Measurements from ENCODE around the gene HLCS.

The HLCS gene

DNA sequence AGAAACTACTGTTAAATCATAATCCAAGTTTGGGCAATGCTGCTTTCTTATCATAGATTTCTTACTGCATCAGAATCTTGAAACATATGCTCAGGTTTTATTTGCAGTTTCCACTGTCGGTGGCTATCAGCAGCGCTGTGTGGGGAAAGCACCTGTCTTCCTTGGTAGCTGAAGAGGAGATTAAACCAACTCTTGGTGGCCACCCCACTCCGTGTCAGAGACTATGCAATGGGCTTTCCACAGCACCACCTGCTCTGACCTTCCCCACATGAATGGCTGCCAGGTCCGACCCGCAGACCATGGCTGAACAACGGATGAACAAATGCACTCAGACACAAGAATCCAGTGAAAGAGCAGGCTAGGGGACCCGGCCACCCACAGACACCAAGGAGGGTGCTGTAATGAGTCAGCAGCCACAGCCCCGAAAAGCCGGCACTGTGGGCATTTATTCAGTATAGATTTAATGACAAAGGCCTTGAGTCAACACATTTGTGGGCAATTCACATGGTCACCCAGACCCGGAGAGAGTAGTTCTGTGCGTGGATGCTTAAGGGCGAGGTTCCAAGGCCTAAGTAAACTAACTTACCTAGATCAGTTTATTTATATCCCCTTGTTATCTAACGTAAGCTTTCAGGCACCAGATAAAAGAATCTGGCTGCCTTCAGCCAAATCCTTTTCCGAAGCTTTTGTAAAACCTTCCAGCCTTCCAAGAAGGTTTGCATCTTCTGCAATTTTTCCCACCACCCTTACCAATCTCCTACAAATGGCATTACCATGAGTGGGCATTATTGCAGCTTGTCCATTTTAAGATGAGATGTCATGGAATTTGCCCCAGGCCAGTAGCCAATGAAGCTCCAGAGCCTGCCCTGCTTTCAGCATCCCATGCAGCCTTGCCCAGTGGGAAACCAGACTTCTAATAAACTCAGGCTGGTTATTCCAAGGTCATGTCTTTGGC lies 82.7 kb downstream of the HLCS start:
- DNase-seq (ENCODE audit: low read depth in 2 of 2), result no peak

DNA sequence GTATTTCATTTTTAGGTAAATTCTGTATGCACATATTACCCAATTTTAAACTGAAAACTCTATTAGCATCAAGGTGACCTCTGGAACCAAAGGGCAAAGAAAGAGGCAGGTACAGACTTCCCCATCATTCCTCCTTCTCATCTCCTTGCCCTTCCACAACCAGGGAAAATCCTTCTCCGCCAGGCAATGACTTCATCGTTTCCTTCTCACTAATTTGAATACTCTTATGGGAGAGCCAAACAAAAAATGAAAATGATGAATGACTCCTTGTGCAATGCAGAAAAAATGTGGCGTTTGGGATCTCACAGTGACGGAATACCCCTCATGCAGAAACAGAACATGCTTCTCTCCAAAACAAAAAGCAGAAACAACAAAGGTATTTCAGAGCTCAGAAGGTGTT lies 83.7 kb downstream of the HLCS start:
- DNase-seq (ENCODE audit: low read depth in 2 of 2), result no peak

DNA sequence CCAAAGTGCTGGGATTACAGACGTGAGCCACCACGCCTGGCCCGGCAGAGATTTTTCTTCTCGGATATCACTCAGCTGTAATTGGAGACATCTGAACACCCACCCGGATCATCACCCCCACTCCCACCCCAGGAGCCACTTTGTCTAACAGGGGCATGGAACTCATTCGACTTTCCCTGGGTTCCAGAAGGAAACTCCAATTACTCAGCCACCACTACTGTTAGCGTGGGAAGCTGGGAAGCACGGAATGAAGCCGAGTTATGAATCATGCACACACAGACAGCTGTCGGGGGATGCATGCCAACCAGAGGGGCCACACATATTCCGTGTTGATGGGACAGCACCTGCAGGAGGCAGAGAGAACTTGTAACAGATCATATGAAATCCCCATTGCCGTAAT lies 85.2 kb downstream of the HLCS start:
- DNase-seq (ENCODE audit: low read depth in 2 of 2), result no peak

DNA sequence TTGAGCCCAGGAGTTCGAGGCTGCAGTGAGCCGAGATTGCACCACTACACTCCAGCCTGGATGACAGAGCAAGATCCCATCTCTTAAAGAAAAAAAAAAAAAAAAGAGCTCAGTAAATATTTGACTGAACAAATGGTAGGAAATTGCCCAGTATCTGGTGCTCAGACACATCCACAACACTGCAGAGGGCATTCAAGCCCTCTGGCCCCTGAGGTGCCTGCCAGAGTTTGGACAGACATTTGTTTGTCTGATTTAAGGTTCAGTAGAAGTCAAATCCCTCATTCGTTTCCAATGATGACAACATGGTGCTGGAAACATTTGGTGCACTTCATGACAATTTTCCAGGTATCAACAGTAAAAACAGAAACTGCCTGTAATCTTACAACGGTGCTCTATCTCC lies 86.6 kb downstream of the HLCS start:
- DNase-seq (ENCODE audit: low read depth in 2 of 2), result no peak

DNA sequence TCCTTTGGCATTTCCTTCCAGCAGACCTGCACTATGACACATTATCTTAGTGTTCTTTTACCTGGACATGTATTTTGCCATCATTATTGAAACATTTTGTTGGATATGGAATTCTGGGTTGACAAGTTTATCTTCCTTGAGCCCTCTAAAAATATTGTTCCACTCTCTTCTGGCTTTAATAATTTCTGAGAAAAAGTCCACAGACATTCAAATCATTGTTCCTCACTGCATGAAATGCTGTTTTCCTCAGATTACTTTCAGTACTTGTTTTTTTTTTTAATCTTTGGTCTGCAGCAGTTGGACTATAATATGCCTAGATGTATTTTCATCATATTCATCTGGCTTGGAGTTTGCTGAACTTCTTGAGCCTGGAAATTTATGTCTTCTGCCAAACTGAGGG lies 88.7 kb downstream of the HLCS start:
- no peak for DNase-seq (ENCODE audit: low read depth in 2 of 2)

DNA sequence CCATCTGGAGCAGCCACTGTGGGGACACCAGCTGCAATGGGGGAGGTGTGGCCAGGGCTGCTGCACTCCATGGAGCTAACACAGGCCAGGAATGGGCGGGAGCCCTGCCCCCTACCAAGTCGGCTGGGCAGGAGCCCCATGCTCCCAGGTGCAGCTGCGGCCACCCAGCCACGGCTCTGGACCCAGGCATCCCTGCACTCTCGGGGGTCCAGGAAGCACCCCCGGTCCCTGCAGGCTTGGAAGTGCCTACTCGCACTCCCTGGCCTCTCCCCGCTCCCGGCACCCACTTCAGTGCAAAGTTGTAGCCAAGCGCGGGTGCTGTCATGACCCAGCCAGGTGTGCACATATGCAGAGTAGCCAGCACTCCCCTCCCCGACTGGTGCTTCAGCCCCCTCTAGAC lies 91.8 kb downstream of the HLCS start:
- DNase-seq (ENCODE audit: low read depth in 2 of 2), result no peak

DNA sequence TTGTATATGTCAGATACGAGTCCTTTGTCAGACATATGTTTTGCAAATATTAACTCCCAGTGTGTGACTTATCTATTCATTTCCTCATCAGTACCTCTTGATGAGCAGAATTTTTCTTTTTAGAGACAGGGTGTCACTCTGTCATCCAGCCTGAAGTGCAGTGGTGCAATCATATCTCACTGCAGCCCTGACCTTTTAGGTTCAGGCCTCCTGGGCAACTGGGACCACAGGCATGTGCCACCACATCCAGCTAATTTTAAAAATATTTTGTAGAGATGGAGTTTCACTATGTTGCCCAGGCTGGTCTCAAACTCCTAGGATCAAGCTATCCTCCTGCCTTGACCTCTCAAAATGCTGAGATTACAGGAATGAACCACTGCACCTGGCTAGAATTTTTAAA lies 93.0 kb downstream of the HLCS start:
- no peak for DNase-seq (ENCODE audit: low read depth in 2 of 2)

DNA sequence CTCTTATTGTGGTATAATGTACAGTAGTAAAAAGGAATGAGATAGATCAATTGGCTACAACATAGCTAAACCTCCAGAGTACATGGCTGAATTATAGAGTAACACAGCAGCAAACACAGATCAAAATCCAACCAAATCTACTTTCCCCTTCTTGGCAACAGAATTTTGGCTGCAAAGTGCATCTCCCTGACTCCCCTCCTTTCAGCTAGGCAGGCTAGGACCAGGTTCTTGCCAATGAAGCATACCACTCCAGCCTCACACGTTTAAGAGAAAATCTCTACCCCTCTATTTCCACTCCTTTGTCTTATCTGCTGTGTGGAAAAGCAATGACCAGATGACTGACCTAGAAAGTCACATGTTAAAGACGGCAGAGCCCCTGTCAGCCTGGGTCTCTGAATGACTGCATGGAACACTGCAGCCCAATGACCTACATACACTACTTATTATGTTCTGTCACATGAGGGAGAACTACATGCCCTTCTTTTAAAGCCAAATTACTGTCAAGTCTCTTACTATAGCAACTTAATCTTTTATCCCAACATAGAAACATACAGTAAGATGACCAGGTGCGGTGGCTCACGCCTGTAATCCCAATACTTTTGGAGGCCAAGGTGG lies 99.1 kb downstream of the HLCS start:
- no peak for DNase-seq (ENCODE audit: low read depth in 2 of 2)

DNA sequence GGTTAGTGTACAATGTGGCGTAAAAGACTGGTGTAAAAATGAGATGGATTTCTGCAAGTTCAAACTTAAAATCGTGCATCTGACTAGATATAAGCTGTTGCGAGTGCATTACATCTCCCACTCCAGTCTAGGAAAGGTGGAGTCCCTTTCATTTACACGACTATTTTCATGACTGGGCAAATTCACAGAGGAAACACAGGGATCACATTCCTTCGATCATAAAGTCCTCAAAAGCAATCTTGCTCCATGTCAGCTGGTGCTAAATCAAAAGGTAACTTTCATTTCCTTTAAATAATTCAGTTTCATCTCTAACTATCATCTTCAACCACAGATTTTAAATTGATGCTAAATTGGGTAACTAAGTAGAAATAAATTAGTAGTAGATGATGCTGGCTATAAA lies 100.0 kb downstream of the HLCS start:
- DNase-seq (ENCODE audit: low read depth in 2 of 2), result no peak

DNA sequence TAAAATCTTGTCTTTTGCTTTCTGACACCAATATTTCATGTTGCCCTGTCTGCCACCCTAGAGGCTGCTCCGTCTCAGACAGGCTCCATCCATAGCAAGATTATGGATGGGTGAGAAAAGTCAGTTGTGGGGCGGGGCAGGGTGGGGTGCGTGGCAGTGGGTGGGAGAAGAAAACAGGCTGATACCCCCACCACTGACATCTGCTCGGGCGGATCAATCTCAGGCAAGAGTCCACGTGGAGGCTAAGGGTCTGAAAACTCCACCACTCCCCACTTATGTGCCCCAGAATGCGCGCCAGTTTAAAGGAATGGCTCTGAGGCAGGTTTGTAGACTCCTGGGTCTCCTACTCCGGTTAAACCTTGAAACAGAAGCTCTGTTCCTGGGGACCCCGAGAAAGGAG lies 101.5 kb downstream of the HLCS start:
- no peak for DNase-seq (ENCODE audit: low read depth in 2 of 2)

DNA sequence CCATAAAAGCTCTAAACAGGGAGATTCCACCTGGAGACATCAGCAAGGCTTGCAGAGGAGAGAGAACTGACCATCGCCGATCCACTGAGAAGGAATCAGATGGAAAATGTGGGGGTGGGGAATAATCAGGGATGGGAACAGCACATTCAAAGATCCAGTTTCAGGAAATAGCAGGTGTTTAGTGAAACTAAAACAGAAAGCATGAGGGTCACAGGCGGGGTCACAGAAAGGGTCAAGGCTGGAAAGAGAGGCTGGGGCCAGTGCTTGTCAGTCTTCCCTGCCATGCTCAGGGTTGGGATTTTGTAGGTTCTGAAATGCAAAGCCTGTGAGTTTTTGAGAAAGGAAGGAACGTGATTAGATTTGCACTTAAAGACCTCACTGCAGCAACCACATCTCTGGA lies 103.2 kb downstream of the HLCS start:
- DNase-seq (ENCODE audit: low read depth in 2 of 2), result no peak

DNA sequence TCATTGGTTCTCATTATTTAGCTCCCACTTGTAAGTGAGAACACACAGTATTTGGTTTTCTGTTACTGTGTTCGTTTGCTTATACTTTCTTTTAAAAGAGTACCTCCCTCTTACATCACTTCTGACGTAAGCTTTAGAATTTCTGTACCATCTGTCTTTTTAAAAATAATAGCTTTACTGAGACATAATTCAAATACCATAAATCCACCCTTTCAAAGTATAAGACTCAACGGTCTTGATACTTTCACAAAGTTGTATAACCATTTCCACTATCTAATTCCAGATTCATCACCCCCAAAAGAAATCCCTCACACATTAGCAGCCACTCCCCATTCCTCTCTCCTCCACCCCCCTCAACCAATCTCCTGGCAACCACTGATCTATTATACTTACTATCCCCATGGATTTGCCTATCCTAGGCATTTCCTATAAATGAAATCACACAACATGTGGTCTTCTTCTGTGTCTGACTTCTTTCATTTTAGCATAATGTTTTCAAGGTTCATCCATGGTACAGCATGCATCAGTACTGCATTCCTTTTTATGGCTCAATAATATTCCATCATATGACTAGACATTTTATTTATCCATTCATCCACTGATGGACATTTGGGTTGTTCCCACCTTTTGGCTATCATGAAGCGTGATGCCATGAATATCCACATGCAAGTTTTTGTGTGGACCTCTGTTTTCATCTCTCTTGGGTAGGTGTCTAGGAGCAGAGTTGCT lies 104.7 kb downstream of the HLCS start:
- DNase-seq (ENCODE audit: low read depth in 2 of 2), result no peak

DNA sequence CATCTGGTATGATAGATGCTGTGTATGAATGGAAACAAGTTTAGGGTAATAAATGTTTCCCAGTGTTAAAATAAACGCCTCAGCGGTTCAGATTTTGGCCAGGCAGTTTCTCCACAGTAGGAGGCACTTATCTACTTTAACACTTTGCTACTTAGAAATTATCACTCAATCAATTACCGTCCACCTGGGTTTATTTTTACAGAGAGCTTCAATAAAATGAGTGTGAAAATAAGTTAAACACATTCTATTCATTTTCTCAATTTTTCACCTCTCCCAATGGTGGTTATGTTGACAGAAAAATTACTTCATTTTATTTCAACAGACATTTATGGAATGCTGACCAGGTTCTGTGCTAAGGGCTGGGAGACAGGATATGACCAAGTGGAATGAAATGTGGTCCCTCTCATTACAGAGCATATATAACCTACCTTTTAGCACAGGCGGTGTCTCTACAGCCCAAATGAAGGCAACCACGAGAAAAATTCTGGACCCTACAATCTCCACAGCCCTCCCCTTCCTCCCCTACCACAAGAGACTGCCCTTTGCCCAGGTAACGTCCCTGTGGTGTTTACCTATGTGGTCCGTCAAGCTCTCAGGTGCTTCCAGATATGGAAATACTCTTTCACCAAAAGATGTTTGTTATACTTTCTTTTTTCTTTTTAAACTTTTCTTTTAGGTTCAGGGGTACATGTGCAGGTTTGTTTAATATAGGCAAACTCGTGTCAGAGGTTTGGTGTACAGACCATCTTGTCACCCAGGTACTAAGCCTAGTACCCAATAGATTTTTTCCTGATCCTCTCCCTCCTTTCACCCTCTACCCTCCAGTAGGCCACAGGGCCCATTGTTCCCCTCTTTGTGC lies 105.5 kb downstream of the HLCS start:
- no peak for DNase-seq (ENCODE audit: low read depth in 2 of 2)

DNA sequence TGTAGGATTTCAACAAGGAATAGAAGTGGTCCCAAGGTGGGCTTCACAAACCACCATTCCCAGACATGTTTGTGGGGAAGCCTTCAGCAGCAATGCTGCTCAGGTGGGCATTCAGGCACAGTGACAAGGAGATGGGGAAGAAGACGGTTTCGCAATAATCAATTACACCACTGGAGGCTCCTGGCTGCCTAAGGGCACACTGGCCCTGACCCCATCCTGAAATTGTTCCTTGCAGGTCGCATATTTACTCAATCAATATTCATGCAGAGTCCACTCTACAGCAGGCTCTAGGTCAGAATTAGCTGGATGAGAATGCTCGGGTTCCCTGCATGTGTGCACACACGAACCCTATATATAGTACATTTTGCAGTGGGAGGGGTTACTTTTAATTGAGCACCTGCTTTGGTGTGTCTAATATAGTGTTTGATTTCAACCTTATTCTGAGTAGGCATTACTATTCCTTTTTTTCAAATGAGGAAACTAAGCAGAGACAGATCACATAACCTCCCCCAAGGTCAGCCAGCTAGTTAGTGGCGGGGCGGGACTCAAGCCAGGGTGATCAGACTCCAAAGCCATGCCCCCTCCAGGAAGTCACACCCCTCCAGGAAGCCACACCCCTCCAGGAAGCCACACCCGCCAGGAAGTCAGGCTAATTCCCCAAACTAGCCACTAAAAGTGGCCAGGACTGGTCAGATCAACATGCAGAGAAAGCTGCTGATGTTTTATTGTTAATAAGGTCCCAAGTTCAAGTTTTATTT lies 106.5 kb downstream of the HLCS start:
- peak in 1 of 2 donors; percentile 13 for DNase-seq (ENCODE audit: low read depth in 2 of 2)

DNA sequence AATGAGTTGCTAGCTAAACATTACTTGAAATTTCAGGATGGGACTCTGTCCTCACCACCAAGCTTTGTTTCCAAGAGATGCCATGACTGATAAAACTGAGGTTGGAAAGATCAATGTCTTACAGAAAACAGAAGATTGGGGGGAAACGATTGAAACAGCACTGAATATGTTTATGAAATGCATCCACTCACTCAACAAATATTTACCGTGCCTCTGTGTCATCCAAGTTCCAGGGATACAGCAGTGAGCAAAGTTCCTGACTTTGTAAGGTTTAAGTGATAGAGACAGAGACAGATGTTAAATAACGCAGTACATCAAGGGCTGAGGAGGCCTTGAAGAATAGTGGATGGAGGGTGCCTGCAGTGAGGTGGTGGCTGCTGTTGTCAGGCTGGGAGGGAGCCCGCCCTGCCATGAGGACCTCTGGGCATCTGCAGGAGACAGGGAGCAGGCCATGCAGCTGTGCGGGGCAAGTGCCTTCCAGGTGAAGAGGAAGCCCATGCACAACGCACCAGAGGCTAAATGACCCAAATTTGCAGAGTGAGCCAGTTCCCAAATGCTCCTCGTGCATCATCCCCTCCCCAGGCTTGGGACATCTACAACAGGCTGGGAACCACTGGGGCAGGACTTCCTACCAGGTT lies 108.0 kb downstream of the HLCS start:
- DNase-seq (ENCODE audit: low read depth in 2 of 2), result no peak

DNA sequence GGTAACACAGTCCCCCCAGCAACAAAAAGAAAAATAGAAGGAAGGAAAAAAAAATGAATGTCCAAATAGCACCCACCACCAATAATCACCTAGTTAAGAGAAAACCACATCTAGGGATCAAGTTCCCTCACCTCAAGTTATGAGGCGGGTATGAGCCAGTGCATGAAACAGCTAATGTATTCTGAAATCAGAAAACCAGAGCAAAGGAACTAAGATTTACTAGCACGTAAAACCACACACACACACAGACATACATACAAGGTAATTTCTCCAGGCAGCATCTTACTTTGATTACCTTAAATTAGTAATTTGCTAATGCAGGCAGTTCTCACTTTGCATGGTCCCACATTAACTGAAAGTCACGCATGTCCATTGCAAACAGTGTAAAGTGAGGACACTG lies 109.8 kb downstream of the HLCS start:
- DNase-seq (ENCODE audit: low read depth in 2 of 2), result no peak

DNA sequence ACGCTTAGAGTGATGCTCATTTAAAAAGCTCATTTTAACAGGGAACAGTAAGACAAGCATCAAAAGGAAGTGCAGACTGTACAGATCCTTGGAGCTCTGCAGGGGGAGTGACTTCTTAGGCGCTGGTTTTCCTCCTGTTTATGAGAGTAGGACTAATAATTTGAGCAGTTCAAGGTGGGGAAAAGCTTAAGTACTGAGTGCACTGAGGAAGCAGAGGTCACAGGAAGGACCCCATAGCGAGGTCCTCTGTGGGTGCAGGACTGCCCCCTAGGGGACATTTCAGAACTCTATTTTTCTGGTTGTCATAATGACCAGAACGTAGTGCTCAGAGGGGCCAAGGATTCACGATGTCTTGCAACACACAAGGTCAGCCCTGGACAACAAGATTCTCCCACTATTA lies 112.1 kb downstream of the HLCS start:
- no peak for DNase-seq (ENCODE audit: low read depth in 2 of 2)

DNA sequence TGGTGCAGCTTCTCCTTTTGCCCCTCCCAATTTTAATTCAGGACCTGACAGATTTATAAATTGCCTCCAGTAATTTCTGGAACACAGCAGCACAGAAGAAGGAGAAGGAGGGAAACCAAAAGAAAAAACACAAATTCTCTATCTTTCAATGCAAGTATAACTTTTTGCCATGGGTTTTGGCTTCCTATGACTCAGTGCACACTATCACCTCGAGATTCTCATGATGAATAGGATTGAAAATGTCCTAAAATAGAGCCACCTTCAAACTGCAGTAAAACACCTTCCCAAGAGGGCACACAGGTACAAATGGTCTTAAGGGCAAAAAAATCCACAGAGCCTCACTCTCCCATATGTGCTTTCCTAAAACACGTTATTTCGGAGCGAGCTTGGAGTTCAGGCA lies 113.6 kb downstream of the HLCS start:
- DNase-seq (ENCODE audit: low read depth in 2 of 2), result no peak

DNA sequence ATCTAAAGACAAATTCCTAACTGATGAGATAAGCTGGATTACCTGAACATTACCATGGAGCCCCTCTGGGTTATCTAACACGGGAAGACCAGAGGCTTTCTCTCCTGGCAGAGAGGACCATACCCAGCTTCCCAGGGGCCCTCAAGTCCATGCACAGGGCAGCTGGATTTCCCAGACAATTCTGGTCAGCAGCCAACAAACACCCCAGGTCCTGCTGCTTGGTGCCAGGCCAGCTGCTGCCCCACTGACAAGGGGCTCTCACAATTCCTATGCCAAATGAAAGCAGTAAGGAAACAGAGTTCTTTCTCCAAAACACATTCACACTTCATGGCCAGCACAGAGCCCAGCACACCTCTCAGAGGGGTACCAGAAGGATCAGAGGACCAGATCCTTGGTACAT lies 114.2 kb downstream of the HLCS start:
- no peak for DNase-seq (ENCODE audit: low read depth in 2 of 2)

DNA sequence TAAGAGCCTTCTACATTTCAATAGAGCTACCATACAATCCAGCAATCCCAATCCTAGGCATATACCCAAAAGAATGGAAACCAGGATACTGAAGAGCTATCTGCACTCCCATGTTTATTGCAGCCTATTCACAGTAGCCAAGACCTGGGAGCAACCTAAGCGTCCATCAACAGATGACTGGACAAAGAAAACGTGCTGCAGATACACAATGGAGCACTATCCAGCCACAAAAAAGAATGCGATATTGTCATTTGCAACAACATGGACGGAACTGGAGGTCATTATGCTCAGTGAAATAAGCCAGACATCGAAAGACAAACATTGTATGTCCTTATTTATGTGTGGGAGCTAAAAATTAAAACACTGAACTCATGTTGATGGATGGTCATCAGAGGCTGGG lies 115.3 kb downstream of the HLCS start:
- DNase-seq (ENCODE audit: low read depth in 2 of 2), result no peak

DNA sequence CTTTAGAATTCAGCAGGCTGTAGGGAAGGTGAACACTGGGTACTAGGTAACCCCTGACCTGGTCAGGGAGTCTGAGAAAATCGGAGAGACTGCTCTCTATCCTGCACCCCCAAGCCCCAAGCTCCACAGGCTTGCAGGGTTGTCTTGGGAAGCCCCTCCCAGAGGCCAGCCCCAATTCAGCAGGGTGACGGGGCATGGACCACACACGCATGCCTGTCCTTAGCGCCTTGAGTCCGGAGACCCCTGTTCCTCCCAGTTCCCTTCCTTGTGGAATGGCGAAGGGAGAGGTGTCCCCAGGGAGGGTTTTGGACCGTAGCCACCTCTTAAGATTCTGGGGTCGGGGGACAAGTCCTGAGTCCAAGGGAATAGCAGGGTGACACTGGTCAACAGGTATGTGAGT lies 116.1 kb downstream of the HLCS start:
- DNase-seq (ENCODE audit: low read depth in 2 of 2), result no peak
